ENCODE measurements around the gene PROZ.
A peak's percentile ranks its signal among the peaks of the same experiment; 100 is the strongest.

Gene PROZ

DNA sequence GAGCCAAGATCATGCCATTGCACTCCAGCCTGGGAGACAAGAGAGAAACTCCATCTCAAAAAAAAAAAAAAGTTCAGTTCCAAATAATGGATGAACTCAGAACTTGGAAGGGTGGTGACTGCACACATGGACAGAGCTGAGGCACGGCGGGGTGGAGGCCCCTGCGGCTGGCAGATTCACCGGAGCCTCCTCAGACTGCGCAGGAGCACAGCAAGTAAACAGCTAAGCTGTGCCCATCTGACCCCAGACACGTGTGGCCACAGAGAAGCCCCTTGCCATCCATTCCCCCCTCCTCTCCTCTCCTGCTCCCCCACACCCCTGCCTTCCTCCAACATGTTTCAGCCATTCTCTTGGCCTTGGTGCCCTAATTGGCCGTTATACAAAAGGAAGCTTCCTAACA, 15.6 kb upstream of the PROZ start:
- DNase-seq, result no peak
- TF ChIP-seq GATA1 (IDR thresholded peaks at IDR 0.05; ENCODE audit: low read depth, low read length), result no peak

DNA sequence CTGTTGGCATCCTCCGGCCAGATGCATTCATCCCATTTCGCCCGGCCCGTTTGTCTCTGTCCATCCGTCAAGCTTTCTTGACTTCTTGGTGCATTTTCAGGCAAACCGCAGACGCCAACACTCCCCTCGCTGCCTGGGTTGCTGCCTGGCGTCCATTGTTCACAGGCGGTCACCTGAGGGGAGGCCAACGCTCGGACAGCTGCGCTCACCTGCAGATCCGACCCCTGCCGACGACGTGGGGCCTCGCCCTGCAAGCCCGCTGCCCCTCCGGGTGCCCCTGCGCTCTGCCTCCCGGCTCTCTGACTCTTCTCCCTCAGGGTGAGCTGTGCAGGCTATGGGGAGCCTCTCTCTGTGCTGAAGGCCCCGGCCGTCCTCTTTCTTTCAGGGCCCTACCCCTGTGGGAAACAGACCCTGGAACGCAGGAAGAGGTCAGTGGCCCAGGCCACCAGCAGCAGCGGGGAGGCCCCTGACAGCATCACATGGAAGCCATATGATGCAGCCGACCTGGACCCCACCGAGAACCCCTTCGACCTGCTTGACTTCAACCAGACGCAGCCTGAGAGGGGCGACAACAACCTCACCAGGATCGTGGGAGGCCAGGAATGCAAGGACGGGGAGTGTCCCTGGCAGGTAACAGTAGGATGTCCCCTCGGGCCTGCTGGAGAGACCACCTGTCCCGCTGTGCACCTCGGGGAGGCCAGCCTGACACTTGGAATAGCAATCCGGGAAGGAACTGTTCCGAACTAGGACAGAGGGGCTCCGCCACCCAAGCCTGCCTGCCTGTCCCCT, 14.8 kb upstream of the PROZ start:
- TF ChIP-seq POLR2A (IDR thresholded peaks at IDR 0.05; ENCODE audit: low read length), result no peak
- no peak for TF ChIP-seq GATA1 (IDR thresholded peaks at IDR 0.05; ENCODE audit: low read depth, low read length)
- no peak for DNase-seq

DNA sequence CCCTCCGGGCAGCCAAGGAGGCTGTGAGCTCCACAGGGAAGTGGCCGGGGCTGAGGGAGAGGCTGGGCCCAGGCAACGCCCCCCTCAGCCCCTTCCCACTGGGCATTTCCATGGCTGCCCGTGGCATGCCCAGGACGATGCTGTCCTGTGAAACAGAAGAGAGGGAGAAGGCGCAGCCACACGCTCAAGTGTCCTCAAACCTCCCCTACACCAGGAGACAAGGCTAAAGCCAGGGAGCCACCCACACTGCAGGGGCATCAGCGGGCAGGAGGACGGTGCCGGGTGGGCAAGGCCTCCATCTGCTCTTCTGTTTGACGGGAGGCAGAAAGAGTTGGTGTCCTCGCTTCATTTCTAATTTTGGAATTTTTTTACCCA, 14.2 kb upstream of the PROZ start:
- TF ChIP-seq GATA1 (IDR thresholded peaks at IDR 0.05; ENCODE audit: low read depth, low read length), result no peak
- TF ChIP-seq POLR2A (IDR thresholded peaks at IDR 0.05; ENCODE audit: low read length), result no peak
- DNase-seq, result no peak

DNA sequence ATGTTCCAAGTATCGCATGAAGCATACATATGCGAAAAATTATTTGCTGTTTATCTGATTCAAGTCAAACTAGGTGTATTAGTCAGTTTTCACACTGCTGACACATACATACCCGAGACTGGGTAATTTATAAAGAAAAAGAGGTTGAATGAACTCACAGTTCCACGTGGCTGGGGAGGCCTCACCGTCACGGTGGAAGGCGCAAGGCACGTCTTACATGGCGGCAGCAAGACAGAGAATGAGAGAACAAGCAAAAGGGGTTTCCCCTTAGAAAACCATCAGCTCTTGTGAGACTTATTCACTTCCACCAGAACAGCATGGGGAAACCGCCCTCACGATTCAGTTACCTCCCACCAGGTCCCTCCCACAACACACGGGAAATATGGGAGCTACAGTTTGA, 13.0 kb upstream of the PROZ start:
- no peak for TF ChIP-seq POLR2A (IDR thresholded peaks at IDR 0.05; ENCODE audit: low read length)
- no peak for TF ChIP-seq GATA1 (IDR thresholded peaks at IDR 0.05; ENCODE audit: low read depth, low read length)
- DNase-seq, result no peak

DNA sequence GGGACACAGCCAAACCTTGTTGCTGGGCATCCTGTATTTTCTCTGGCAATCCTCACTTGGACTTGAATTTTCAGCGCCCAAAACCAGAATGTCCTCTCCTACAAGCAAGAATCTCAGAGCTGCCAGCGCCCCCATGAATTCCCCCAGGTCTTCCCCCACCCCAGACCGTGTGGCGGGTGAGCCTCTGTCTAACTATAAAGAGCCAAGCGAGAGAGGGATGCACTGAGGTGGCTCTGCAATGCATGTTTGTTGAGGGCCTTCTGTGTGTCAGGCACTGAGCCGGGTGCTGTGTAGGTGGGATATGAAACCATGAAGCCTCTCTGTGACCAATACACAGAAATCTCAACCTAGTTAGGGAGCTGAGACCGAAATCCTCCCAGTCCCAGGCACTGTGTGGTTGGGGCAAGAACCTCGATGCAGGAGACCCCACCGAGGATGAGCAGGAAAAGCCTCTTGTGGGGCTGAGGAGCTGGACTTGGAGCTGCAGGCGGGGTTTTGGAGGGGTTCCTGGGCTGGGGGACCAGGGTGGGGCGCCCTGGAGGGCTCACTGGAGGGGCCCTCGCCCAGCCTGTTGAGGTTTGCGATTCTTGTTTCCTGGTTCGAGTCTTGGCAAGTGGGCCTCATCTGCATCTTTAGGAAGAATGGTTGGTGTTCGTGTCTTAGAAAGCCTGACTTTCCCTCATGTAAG, 12.4 kb upstream of the PROZ start:
- no peak for DNase-seq

DNA sequence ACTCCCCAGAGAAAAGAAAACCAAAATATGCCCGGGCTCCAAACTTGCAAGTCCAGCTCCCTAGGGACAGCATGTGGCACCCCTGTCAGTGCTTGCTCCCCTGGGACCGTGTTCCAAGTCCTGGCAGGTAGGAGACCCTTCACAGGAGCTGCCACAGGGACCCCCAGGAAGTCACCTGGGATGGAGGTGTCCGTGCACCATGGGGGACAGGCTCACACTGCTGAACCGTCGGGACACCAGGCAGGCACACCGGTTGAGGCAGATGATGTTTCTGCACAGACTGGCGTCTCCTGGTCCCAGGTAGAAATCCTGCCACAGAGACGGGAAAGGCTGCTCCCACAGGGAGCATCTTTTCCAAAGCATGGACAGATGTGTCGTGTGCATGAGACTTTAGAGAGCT, 11.7 kb upstream of the PROZ start:
- no peak for DNase-seq

More for the DNA sequence above, 12.4 kb upstream of the PROZ start:
- no peak for TF ChIP-seq GATA1 (IDR thresholded peaks at IDR 0.05; ENCODE audit: low read depth, low read length)
- TF ChIP-seq POLR2A (IDR thresholded peaks at IDR 0.05; ENCODE audit: low read length), result no peak

DNA sequence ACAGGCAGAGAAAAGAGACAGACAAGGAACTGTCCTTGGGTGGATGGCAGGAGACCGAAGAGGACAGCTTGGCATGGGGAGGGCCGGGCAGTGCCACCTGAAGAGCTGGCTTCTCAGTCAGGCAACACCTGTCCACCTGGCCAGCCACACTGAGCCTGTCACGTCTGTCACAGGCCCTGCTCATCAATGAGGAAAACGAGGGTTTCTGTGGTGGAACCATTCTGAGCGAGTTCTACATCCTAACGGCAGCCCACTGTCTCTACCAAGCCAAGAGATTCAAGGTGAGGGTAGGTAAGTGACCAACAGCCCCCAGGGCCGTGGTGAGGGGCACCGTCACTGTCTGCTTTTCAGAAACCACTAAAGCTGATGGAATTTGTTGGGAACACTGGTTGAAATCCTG, 11.2 kb upstream of the PROZ start:
- no peak for TF ChIP-seq POLR2A (IDR thresholded peaks at IDR 0.05; ENCODE audit: low read length)
- TF ChIP-seq GATA1 (IDR thresholded peaks at IDR 0.05; ENCODE audit: low read depth, low read length), result no peak
- no peak for DNase-seq

More for the DNA sequence above, 11.7 kb upstream of the PROZ start:
- TF ChIP-seq GATA1 (IDR thresholded peaks at IDR 0.05; ENCODE audit: low read depth, low read length), result no peak
- TF ChIP-seq POLR2A (IDR thresholded peaks at IDR 0.05; ENCODE audit: low read length), result no peak

DNA sequence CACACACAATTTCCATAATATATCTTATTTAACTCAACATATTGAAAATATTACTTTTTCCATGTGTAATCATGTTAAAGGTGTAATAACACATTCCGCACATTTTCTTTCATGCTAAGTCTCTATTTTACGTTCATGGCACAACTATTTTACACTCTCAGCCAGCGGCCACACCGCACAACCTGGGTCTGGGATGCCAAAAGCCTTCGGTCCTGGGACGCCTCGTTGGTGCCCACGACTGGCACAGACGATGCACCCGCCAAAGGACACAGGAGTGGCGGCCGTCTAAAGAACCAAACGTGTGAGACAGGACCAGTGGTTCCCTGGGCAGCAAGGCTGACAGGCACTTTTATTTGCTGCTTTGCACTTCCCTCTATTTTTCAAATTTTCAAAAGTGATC, 10.0 kb upstream of the PROZ start:
- DNase-seq, result no peak
- TF ChIP-seq POLR2A (IDR thresholded peaks at IDR 0.05; ENCODE audit: low read length), result no peak
- TF ChIP-seq GATA1 (IDR thresholded peaks at IDR 0.05; ENCODE audit: low read depth, low read length), result no peak

DNA sequence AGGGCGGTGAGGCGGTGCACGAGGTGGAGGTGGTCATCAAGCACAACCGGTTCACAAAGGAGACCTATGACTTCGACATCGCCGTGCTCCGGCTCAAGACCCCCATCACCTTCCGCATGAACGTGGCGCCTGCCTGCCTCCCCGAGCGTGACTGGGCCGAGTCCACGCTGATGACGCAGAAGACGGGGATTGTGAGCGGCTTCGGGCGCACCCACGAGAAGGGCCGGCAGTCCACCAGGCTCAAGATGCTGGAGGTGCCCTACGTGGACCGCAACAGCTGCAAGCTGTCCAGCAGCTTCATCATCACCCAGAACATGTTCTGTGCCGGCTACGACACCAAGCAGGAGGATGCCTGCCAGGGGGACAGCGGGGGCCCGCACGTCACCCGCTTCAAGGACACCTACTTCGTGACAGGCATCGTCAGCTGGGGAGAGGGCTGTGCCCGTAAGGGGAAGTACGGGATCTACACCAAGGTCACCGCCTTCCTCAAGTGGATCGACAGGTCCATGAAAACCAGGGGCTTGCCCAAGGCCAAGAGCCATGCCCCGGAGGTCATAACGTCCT, 9.4 kb upstream of the PROZ start:
- TF ChIP-seq POLR2A (IDR thresholded peaks at IDR 0.05; ENCODE audit: low read length) (no peak), GATA1 (IDR thresholded peaks at IDR 0.05; ENCODE audit: low read depth, low read length) (no peak)
- no peak for DNase-seq

DNA sequence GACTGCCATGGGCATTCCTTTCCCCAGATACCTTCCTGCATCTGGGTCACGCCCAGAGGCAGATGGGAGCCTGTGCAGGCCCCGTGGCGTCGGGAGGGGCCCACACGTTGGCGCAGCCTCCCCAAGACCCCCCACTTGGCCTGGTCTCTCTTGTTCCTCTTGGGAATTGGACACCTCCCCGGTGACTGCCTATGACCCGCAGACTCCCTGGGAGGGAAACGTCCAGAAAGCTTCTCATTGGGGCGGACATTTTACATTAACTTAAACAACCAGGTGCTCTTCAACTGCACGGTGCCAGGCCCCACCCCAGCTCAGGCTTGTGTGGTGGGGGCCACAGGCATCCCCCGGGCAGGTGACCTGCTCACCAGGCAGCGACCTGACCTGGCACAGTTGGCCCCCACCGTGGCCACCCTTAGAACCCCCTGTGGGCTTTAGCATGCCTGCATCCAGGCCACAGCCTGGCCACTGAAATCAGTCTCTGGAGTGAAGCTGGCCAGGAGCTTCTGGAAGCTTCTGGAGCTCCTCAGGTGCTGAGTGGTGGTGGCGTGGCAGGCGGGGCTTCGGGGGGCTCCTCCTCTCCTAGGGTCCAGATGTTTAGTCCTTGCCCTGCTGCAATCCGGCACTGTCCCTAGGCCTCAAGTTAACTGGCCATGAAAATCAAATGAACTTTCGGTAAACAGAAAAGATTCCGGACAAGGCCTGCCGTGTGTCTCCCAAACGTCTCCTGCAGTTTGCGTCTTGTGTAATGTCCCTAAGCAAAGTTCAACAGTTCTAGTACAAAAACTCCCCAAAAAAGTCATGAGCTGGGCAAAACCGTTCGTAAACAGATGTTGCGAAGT, 8.5 kb upstream of the PROZ start:
- no peak for DNase-seq
- TF ChIP-seq GATA1 (IDR thresholded peaks at IDR 0.05; ENCODE audit: low read depth, low read length) (no peak), POLR2A (IDR thresholded peaks at IDR 0.05; ENCODE audit: low read length) (no peak)

DNA sequence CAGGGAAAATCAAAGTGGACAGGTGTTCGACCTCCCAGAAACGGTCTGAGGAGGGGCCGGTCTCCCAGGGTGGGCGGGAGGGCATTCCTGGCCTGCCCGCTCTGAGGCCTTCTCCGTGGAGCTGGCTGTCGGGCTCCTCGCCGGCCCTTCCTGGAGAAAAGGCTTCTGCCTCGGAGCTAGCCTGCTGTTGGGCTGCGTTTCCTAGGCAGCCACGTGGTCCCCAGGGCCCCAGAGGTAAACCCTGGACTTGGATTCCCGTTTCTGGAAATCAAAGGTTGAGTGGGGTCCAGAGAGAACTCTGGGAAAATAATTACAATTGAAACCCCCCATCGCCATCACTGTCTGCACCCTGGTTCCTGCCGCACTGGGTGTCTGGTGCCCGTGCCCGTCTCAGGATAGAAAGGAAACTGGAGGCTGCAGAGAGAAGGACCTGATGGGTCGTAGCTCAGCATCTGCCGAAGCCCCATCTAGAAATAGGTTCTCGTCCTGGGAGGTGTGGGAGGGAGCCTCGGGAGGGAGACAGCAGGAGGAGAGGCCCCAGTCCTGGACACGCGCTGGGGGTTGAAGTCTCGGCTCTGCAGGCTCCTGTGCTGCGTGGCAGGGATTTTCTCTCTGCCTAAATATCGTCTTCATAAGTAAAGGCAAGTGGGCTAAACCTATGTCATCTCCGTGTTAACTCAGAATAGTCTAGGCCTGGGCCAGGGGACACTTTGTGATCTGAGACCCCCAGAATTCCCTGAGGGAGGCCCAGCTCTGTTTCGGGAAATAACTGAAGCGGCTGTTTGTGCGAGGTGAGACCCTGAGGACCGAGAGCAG, 7.7 kb upstream of the PROZ start:
- no peak for DNase-seq
- no peak for TF ChIP-seq POLR2A (IDR thresholded peaks at IDR 0.05; ENCODE audit: low read length)
- no peak for TF ChIP-seq GATA1 (IDR thresholded peaks at IDR 0.05; ENCODE audit: low read depth, low read length)

DNA sequence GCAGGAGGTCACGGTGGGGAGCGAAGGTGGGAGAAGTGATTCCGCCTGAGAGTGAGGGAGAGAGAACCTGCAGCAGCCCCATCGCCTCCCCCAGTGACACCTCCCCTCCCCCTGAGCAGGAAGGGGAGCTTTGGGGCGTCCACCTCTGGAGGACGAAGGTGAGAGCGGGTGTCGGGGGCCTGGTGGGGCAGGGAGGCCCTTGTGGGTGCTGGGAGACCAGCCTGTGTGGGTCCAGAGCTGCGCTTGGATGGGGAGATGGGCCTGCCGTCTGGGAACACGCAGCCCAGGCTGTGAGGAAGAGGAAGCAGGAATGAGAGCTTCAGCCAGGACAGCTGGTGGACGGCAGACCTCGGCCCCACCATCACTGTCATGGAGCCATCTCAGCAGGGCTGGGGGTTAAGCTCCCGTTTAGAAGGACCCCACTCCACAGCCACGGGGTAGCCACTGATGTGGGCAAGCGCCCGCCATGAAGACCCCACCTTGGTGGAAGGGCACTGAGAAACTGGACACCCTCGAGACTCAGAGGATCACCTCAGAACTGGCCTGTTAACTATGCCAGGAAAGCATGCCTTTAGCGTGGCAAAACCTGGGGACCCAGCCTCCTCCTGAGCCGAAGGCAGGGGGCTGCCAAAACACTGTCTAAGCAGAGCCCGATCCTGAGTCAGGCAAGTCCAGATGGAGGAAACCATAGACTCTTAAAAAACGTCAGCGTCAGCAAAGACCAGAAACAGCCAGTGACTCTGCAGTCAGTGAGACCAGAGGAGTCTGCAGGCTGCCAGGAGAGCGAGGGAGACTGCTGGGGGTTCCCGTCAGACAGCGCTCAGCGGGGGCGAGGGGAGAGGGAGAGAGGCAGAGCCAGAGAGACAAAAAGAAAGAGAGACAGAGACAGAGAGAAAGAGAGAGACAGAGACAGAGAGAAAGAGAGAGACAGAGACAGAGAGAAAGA, 6.4 kb upstream of the PROZ start:
- DNase-seq, result peak; percentile 14 to 53
- TF ChIP-seq GATA1 (IDR thresholded peaks at IDR 0.05; ENCODE audit: low read depth, low read length) (no peak), POLR2A (IDR thresholded peaks at IDR 0.05; ENCODE audit: low read length) (no peak)
